Neural progenitor cell (in vitro differentiated cells): ENCODE measurements around the gene ALG6. TPM values are rescaled to one million over a fixed set of nuclear protein-coding genes. Genes with fewer than 3 reads are reported as not detected.

ENCODE experiments used
- DNase-seq: peaks from one replicate; pipeline ENCODE4 v3.0.0-alpha.2; 2016; ENCODE audit warnings: low spot score
- H2AFZ ChIP-seq: fragments of 200-600 bp; sonication (generic); replicated peaks from 2 replicates; pipeline ENCODE4 v1.6.1; 2016; ENCODE audit warnings: antibody characterized with exemption
- H3F3A ChIP-seq: fragments of 200-600 bp; sonication (generic); 2 replicates; pipeline ENCODE4 v1.6.1; 2016; ENCODE audit warnings: antibody characterized with exemption, low read depth
- H3K27ac ChIP-seq: fragments of 200-600 bp; sonication (generic); 2 replicates; pipeline ENCODE4 v1.5.1; 2016; ENCODE audit warnings: mild to moderate bottlenecking
- H3K27me3 ChIP-seq: fragments of 200-600 bp; sonication (generic); 2 replicates; pipeline ENCODE4 v1.6.1; 2016; ENCODE audit warnings: mild to moderate bottlenecking, moderate library complexity
- H3K36me3 ChIP-seq: fragments of 200-600 bp; sonication (generic); 2 replicates; pipeline ENCODE4 v1.5.1; 2016
- H3K4me1 ChIP-seq: fragments of 200-600 bp; sonication (generic); 2 replicates; pipeline ENCODE4 v1.6.1; 2016; ENCODE audit warnings: mixed run types
- H3K4me2 ChIP-seq: fragments of 200-600 bp; sonication (generic); 2 replicates; pipeline ENCODE4 v1.6.1; 2016
- H3K4me3 ChIP-seq: fragments of 200-600 bp; sonication (generic); 2 replicates; pipeline ENCODE4 v1.5.1; 2016
- H3K79me2 ChIP-seq: fragments of 200-600 bp; sonication (generic); 2 replicates; pipeline ENCODE4 v1.6.1; 2016; ENCODE audit warnings: low read depth
- H3K9ac ChIP-seq: fragments of 200-600 bp; sonication (generic); 2 replicates; pipeline ENCODE4 v1.6.1; 2016
- H3K9me3 ChIP-seq: fragments of 200-600 bp; sonication (generic); 2 replicates; pipeline ENCODE4 v1.5.1; 2016; ENCODE audit warnings: low read depth
- H4K20me1 ChIP-seq: fragments of 200-600 bp; sonication (generic); 2 replicates; pipeline ENCODE4 v1.6.1; 2016; ENCODE audit warnings: low read depth
- H3K27ac Mint-ChIP-seq: 3 replicates; pipeline ENCODE4 v1.8.0; 2021; ENCODE audit warnings: mixed read lengths
- H3K27me3 Mint-ChIP-seq: 2 replicates; pipeline ENCODE4 v1.8.0; 2022; ENCODE audit warnings: low read depth, mild to moderate bottlenecking, inconsistent platforms, moderate library complexity, mixed read lengths; ENCODE audit not compliant: insufficient read depth
- H3K36me3 Mint-ChIP-seq: 3 replicates; pipeline ENCODE4 v1.8.0; 2021; ENCODE audit warnings: mixed read lengths
- H3K4me1 Mint-ChIP-seq: 3 replicates; pipeline ENCODE4 v1.8.0; 2021; ENCODE audit warnings: mixed read lengths
- H3K4me3 Mint-ChIP-seq: 3 replicates; pipeline ENCODE4 v1.8.0; 2021; ENCODE audit warnings: mild to moderate bottlenecking, moderate library complexity, mixed read lengths
- H3K9me3 Mint-ChIP-seq: 3 replicates; pipeline ENCODE4 v1.8.0; 2020; ENCODE audit warnings: mixed read lengths
- CTCF ChIP-seq: fragments of 200-600 bp; sonication (generic); IDR thresholded peaks from 2 replicates; pipeline ENCODE4 v1.5.1; 2017; ENCODE audit warnings: antibody characterized with exemption, mild to moderate bottlenecking
- EZH2 ChIP-seq: fragments of 200-600 bp; sonication (generic); IDR thresholded peaks from 2 replicates; pipeline ENCODE4 v1.6.1; 2017; ENCODE audit warnings: antibody characterized with exemption, mild to moderate bottlenecking, moderate library complexity
- EZH2phosphoT487 ChIP-seq: fragments of 200-600 bp; sonication (generic); IDR thresholded peaks from 2 replicates; pipeline ENCODE4 v1.6.1; 2017; ENCODE audit warnings: antibody characterized with exemption
- total RNA-seq: library from RNA; depleted of rRNA; stranded (reverse); fragments of >200 nt; gene quantifications from 2 replicates; pipeline ENCODE4 v1.2.3, GENCODE V29; 2015; ENCODE audit warnings: low replicate concordance

The ALG6 gene
- total RNA-seq, 1 donor from 2014 or later = 41.7 TPM

GRCh38 chr1:63330331-63330916 is 37.0 kb upstream of the ALG6 start:
- H3K9ac ChIP-seq = no peak overlapping the region
- TF ChIP-seq CTCF (no peak), EZH2phosphoT487 (peak; percentile 69), EZH2 (peak; percentile 77)
- Mint-ChIP-seq H3K4me1 (peaks cover 10% of the 10 kb centered on the region), H3K27ac (no peak overlapping the region), H3K36me3 (peaks cover 1% of the 10 kb centered on the region), H3K9me3 (no peaks in the 10 kb centered on the region), H3K27me3 (peaks cover 66% of the 10 kb centered on the region), H3K4me3 (peak overlapping the region; percentile 55)
- H3K27me3 ChIP-seq = peaks cover 98% of the 10 kb centered on the region
- peak overlapping the region; percentile 79 for H3K4me2 ChIP-seq
- H3K4me3 ChIP-seq = peak overlapping the region; percentile 33
- H3K27ac ChIP-seq = no peak overlapping the region
- H3K9me3 ChIP-seq = no peaks in the 10 kb centered on the region
- H3F3A ChIP-seq = peaks cover 35% of the 10 kb centered on the region
- no peaks in the 10 kb centered on the region for H3K36me3 ChIP-seq
- H3K4me1 ChIP-seq = peaks cover 8% of the 10 kb centered on the region
- H2AFZ ChIP-seq = no peak overlapping the region
- H3K79me2 ChIP-seq = no peaks in the 10 kb centered on the region
- peaks cover 48% of the 10 kb centered on the region for H4K20me1 ChIP-seq
- DNase-seq = peak; percentile 69

GRCh38 chr1:63342402-63342801 is 25.0 kb upstream of the ALG6 start:
- H4K20me1 ChIP-seq = no peaks in the 10 kb centered on the region
- H3K4me3 ChIP-seq = no peak overlapping the region
- TF ChIP-seq EZH2phosphoT487 (no peak), CTCF (no peak), EZH2 (no peak)
- H3K9me3 Mint-ChIP-seq = no peaks in the 10 kb centered on the region
- no peaks in the 10 kb centered on the region for H3K27me3 ChIP-seq
- DNase-seq = no peak
- H3K27ac Mint-ChIP-seq = no peak overlapping the region
- H3K4me3 Mint-ChIP-seq = no peak overlapping the region
- no peak overlapping the region for H3K27ac ChIP-seq
- peaks cover 5% of the 10 kb centered on the region for H3F3A ChIP-seq
- no peak overlapping the region for H2AFZ ChIP-seq
- H3K36me3 ChIP-seq = no peaks in the 10 kb centered on the region
- no peaks in the 10 kb centered on the region for H3K27me3 Mint-ChIP-seq
- H3K4me1 Mint-ChIP-seq = peaks cover 8% of the 10 kb centered on the region
- H3K4me2 ChIP-seq = no peak overlapping the region
- H3K9ac ChIP-seq = no peak overlapping the region
- H3K36me3 Mint-ChIP-seq = no peaks in the 10 kb centered on the region
- peaks cover 12% of the 10 kb centered on the region for H3K4me1 ChIP-seq
- H3K79me2 ChIP-seq = no peaks in the 10 kb centered on the region
- no peaks in the 10 kb centered on the region for H3K9me3 ChIP-seq

- H3K27ac Mint-ChIP-seq = no peak overlapping the region
- no peaks in the 10 kb centered on the region for H3K36me3 Mint-ChIP-seq
Measured at GRCh38 chr1:63343922-63344321, 23.5 kb upstream of the ALG6 start.

More at GRCh38 chr1:63343922-63344321, 23.5 kb upstream of the ALG6 start:
- Mint-ChIP-seq H3K4me3 (no peak overlapping the region), H3K4me1 (peaks cover 8% of the 10 kb centered on the region), H3K27me3 (no peaks in the 10 kb centered on the region), H3K9me3 (no peaks in the 10 kb centered on the region)
- peak; percentile 57 for DNase-seq
- H3F3A ChIP-seq = peaks cover 5% of the 10 kb centered on the region
- H3K79me2 ChIP-seq = no peaks in the 10 kb centered on the region
- H3K9ac ChIP-seq = no peak overlapping the region
- no peaks in the 10 kb centered on the region for H3K27me3 ChIP-seq
- H3K27ac ChIP-seq = no peak overlapping the region
- peaks cover 17% of the 10 kb centered on the region for H3K4me1 ChIP-seq
- TF ChIP-seq EZH2phosphoT487 (no peak), EZH2 (no peak), CTCF (no peak)
- H3K4me2 ChIP-seq = peak overlapping the region; percentile 9
- no peaks in the 10 kb centered on the region for H3K9me3 ChIP-seq
- no peaks in the 10 kb centered on the region for H3K36me3 ChIP-seq
- no peak overlapping the region for H2AFZ ChIP-seq
- no peak overlapping the region for H3K4me3 ChIP-seq
- H4K20me1 ChIP-seq = no peaks in the 10 kb centered on the region
